Activated CD4-positive, CD25-positive, alpha-beta regulatory T cell treated with anti-CD3 and anti-CD28 coated beads, Interleukin-2, amount 50 U/mL, for 16 hours (primary cell): ENCODE measurements around the gene C5AR1.
A peak's percentile ranks its signal among the peaks of the same experiment; 100 is the strongest.
"Not testable (repeated sequence)": the region's sequence is repeated elsewhere in the genome, so short reads cannot be mapped to it uniquely, and the experiment has no call there.

ENCODE experiments used
- DNase-seq: peaks from one replicate; pipeline ENCODE4 v3.0.0-alpha.2; 2020; ENCODE audit warnings: low read depth, low spot score

The C5AR1 gene

DNA sequence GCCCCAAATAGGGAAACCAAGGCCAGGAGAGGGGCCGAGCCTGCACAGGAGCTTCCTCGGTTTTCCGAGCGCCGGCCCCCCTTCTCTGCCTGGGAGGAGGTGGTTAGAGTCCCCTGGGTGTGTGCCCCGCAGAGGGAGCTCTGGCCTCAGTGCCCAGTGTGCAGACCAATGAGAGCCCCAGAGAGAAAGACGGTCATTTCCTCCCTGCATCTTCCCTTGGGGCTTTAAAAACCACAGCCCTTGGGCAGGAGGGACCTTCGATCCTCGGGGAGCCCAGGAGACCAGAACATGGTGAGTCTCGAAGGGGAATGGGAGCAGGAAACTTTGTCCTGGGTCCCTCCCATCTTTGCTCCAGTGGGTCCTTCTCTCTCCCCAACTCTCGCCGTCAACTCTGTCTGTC is at the start of gene C5AR1:
Gene C5AR1, plus strand, starts transcription at position 254 of the 400 bp plus-strand sequence. Its CDS starts 35 bp downstream, at position 289.
- no peak for DNase-seq

DNA sequence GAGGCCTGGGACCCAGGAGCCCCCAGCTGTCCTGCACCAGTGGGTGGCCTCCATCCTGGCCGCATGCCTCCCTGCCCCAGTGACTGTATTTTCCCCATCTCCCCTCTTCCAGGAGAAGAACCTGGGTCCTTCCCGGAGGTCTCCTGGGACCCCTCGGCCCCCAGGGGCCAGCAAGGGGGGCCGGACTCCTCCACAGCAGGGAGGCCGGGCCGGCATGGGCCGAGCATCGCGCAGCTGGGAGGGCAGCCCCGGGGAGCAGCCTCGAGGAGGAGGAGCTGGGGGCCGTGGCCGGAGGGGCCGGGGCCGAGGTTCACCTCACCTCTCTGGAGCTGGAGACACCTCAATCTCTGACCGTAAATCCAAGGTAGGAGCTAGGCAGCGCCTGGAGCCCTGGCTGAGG is 49.2 kb upstream of the C5AR1 start:
- DNase-seq = no peak

DNA sequence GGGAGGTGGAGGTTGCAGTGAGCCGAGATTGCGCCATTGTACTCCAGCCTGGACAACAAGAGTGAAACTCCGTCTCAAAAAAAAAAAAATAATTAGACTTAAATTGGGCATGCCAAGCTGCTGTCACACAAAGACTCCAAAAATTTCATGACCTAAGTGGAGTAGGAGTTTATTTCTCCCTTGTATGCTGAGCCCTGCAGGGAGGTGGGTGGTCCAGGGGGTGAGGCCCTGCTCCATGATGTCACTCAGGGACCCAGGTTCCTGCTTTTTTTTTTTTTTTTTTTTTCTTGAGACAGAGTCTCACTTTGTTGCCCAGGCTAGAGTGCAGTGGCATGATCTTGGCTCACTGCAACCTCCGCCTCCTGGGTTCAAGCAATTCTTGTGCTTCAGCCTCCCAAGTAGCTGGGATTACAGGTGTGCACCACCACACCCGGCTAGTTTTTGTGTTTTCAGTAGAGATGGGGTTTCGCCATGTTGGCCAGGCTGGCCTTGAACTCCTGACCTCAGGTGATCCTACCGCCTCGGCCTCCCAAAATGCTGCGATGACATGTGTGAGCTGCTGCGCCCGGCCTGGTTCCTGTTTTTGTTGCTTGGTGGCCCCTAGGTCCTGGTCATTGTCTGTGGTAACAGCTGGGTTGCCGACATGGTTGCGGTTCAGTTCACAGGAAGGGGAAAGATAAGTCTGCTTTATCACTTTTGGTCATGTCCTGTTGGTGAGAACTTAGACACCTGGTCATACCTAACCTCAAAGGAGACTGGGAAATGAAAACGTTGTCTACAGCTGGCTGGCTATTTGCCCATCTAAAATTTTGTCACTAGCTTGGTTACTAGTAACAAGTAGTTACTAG is 47.5 kb upstream of the C5AR1 start:
- DNase-seq = not testable (repeated sequence)

DNA sequence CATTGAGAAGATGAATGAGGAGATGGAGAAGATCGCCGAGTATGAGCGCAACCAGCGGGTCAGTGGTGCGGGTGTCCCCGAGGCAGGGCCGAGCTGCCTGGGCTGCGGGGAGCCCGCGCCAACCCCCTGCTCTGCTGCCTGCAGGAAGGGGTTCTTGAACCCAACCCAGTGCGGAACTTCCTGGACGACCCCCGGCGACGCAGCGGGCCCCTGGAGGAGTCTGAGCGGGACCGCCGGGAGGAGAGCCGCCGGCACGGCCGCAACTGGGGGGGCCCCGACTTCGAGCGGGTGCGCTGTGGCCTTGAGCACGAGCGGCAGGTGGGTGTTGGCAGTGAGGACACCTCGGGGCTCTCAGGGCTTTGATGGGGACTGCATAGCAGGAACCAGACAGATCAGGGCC is 45.0 kb upstream of the C5AR1 start:
- no peak for DNase-seq

GRCh38 chr19:47266401-47266941 is 43.2 kb upstream of the C5AR1 start:
- no peak for DNase-seq

- DNase-seq = no peak
Measured at GRCh38 chr19:47267350-47267759, 42.3 kb upstream of the C5AR1 start.

DNA sequence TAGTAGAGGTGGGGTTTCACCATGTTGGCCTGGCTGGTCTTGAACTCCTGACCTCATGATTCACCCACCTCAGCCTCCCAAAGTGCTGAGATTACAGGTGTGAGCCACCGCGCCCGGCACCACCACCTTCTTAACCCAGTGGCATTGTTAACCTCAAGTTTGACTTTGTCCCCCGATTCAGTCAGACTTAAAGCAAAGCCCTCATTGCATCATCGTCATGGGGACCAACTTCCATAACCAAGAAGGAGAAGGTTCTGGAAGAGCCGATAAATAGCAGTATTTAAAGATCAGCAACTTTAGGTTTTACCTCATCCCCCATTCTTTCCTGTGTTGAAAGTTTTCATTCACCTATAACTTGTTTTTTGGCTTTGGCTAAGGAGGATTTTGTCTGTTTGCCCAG is 41.6 kb upstream of the C5AR1 start:
- no peak for DNase-seq

GRCh38 chr19:47269596-47269995 is 40.1 kb upstream of the C5AR1 start:
- no peak for DNase-seq

- DNase-seq = no peak
Measured at GRCh38 chr19:47270408-47270807, 39.3 kb upstream of the C5AR1 start.

DNA sequence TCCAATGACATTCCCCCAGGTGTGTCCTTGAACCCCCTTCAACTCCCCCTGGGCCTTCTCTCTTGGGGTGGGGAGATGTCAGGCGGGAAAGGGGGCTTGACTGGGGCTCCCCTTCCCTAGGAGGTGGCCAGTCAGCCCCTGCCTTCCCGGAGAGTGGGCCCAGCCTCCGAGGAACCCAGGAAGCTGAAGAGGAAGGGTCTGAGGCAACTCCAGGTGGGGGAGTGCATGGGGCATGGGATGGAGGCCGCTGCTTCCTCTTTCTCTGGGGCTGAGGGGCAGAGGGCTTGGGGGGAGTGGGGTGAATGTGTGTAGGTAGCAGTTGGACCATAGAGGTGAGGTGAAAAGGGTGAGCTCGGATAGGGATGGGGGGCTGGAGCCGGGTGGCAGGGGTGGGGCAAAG is 37.7 kb upstream of the C5AR1 start:
- DNase-seq = no peak

DNA sequence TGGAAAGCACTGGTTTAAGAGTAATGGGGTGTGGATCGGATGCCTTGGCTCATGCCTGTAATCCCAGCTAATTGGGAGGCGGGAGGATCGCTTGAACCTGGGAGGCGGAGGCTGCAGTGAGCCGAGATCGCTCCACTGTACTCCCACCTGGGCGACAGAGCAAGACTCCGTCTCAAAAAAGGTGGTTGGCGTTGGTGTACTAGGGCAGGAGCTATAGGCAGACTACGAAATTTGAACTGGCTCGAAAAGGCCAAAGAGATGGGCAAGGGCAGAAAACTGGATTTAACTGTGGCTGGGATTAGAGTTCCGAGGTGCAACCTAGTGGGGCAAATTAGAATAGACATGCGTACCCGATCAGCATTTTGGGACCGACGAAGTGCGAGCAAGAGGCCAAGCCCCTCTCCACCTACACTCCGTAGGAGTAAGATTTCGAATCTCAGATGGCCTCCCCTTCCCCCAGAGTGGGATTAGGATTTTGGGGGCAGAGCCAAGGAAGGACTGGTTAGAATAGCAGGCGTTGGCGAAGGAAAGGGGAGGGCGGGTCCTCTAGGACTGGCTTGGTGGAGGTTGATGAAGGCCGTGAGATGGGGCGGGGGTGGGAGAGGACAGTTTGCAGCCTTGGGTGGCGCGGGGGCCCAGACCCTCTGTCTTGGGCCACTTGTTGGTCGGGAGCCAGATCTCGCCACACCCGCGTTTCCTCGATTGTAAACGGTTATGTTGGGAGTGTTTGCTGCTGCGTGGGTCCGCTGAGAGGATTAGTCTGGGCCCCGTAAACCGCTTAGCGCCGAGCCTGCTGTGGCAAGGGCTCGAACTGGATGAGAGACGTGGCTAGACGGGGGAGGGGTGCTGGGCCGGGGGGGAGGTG is 37.0 kb upstream of the C5AR1 start:
- DNase-seq = no peak

DNA sequence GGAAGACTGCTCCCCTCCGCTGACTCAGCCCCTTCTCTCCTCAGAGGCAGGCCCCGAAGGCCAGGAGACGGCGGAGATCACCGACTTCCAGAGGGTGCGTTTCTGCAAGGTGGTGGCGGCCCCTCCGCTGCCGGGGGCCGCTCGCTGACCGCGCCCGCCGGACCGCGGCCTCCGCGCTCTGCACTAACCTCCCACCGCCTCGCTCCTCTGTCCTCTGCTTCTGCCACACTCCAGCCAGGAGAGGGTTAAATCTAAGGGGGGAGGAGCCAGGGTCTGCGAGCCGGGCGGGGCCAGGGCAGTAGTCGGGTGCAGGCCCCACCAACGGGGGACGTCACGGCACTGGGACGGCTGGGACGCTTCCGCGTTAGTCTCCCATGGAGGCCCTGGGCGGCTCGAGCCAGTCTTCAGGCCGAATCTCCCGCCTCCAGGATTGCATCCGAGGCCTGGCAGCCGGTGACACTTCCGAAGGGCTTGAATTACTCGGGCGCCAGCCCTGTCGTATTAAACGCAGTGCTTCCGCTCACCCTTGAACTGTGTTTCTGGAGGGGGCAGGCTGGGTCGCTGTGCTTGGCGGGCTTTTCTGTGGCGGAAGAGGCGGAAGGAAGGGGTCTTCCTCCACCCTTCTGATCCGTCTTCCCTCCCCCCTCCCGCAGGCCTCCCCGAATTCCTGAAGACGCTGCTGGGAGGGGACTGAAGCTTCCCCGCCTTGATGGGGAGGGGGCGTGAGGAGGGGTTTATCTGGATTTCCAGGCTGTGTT is 36.2 kb upstream of the C5AR1 start:
- peak; percentile 79 for DNase-seq

GRCh38 chr19:47274071-47274890 is 35.4 kb upstream of the C5AR1 start, which contains the start of gene INAFM1:
Gene INAFM1 (plus strand): TSS chr19:47274885. CDS start chr19:47274920, 35 bp downstream.
- peak; percentile 97 for DNase-seq

- DNase-seq = no peak
Measured at GRCh38 chr19:47274891-47275761, 34.5 kb upstream of the C5AR1 start.

DNA sequence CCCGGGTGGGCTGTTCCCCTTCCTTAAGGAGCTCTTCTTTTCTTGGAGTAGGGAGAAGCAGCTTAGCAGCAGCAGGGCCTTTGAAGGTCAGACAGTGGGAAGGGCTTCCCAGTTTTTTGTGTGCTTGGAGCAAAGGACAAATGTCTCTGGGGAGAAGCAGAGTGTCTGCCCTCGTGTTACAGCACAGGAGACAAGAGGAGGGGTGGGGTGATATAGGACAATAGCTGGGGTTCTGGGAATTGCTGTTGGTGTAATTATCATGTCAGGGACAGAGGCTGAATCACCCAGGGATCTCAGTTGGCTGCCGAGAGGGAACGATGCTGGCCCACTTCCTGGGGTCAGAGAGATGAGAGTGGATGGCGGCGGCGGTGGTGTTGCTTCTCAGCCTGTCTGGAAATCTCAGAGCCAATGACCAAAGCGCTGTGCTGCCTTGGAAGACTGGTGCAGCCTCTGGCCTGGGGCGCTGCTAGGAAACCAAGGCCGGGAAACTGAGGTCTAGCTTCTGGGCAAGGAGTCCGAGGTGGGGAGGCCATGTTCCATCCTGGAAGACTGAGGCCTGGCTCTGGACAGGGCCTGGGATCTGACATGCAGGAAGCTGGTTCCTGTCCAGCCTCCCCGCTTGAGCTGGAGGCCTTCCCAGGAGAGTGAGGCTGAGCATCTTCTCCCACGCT is 33.7 kb upstream of the C5AR1 start:
- no peak for DNase-seq

GRCh38 chr19:47276513-47276912 is 33.1 kb upstream of the C5AR1 start:
- not testable (repeated sequence) for DNase-seq

GRCh38 chr19:47280183-47280797 is 29.4 kb upstream of the C5AR1 start:
- no peak for DNase-seq

GRCh38 chr19:47283405-47284059 is 26.1 kb upstream of the C5AR1 start:
- DNase-seq = no peak
